HepG2 (cell line): ENCODE results near the gene CHST13. TPM values are rescaled to one million over a fixed set of nuclear protein-coding genes. Genes with fewer than 3 reads are reported as not detected.

Source experiments
- ATAC-seq: fragments of 200-7000 bp; cut with Tn5 transposase; 3 replicates; pipeline ENCODE4 v1.9.1; 2020; ENCODE audit warnings: mild to moderate bottlenecking, moderate library complexity
- BruUV-seq: library from RNA; stranded (reverse); fragments of 400-500 nt; replicated peaks from 2 replicates; lab custom pipeline; 2021; lab: Mats Ljungman, UMichigan
- CTCF ChIA-PET: fragments of 300-600 bp; formaldehyde crosslinking; extraction: SDS; loops from one replicate; lab custom pipeline; 2021; ENCODE audit warnings: low total read pairs, inconsistent platforms, low intra/inter-chr PET ratio; lab: Yijun Ruan, JAX
- POLR2A ChIA-PET: fragments of 350-600 bp; sonication (Branson Sonifier 250); formaldehyde crosslinking; loops from one replicate; lab custom pipeline; 2020; ENCODE audit warnings: antibody characterized with exemption, inconsistent platforms; lab: Yijun Ruan, JAX
- DNase-seq: peaks from one replicate; pipeline ENCODE4 v3.0.0-alpha.2; 2015; ENCODE audit warnings: low spot score
- FAIRE-seq: peaks from 3 replicates; lab custom pipeline; 2011; peaks lifted over from hg19 to GRCh38; lab: Jason Lieb, UNC
- H2AFZ ChIP-seq: one replicate; pipeline ENCODE4 v1.6.1; 2011; ENCODE audit warnings: low read length, inconsistent platforms
- H3K27ac ChIP-seq: fragments of 300-600 bp; 3 replicates; pipeline ENCODE4 v1.8.0; 2011; ENCODE audit warnings: mixed run types, mild to moderate bottlenecking, mixed read lengths, low read length, inconsistent platforms; ENCODE audit not compliant: insufficient read depth; ENCODE audit errors: extremely low read length
- H3K27me3 ChIP-seq, 2 experiments: fragments of 200-600 bp in 1 of 2; 2 replicates in 1 of 2; 3 replicates in 1 of 2; pipeline versions ENCODE4 v1.6.0 to v1.8.0; 2011; ENCODE audit warnings: low read length in 2 of 2, mild to moderate bottlenecking in 2 of 2, moderate library complexity in 2 of 2, inconsistent platforms in 1 of 2; ENCODE audit not compliant: insufficient read depth in 2 of 2, control insufficient read depth in 1 of 2
- H3K36me3 ChIP-seq, 2 experiments: fragments of 200-600 bp in 1 of 2; replicated peaks in 1 of 2; 2 replicates in 1 of 2; 3 replicates in 1 of 2; pipeline versions ENCODE4 v1.5.1 to v1.8.0; 2011; ENCODE audit warnings: low read length in 2 of 2, inconsistent platforms in 1 of 2; ENCODE audit not compliant: insufficient read depth in 2 of 2, control insufficient read depth in 1 of 2
- H3K4me1 ChIP-seq: 2 replicates; pipeline ENCODE4 v1.5.1; 2012; ENCODE audit warnings: low read length, inconsistent platforms; ENCODE audit not compliant: insufficient read depth
- H3K4me2 ChIP-seq: 2 replicates; pipeline ENCODE4 v1.6.0; 2011; ENCODE audit warnings: low read depth, low read length, inconsistent platforms
- H3K4me3 ChIP-seq, 3 experiments: fragments of 200-600 bp in 1 of 3; sonication (generic), shearing (Covaris generic) in 1 of 3; replicated peaks in 1 of 3; 2 replicates each; pipeline ENCODE4 v1.5.1; 2011 to 2016; ENCODE audit warnings: low read length in 3 of 3, inconsistent platforms in 2 of 3, low read depth in 2 of 3, mild to moderate bottlenecking in 2 of 3, control low read depth in 1 of 3, mixed read lengths in 1 of 3; ENCODE audit not compliant: insufficient read depth in 1 of 3
- H3K79me2 ChIP-seq: one replicate; pipeline ENCODE4 v1.6.1; 2011; ENCODE audit warnings: low read length, inconsistent platforms; ENCODE audit not compliant: insufficient read depth
- H3K9ac ChIP-seq: 2 replicates; pipeline ENCODE4 v1.6.0; 2011; ENCODE audit warnings: mild to moderate bottlenecking, low read depth, low read length, inconsistent platforms; ENCODE audit not compliant: insufficient read depth
- H3K9me3 ChIP-seq: 2 replicates; pipeline ENCODE4 v1.5.1; 2012; ENCODE audit warnings: mild to moderate bottlenecking, low read length
- H4K20me1 ChIP-seq: 2 replicates; pipeline ENCODE4 v1.6.0; 2011; ENCODE audit warnings: inconsistent platforms, mild to moderate bottlenecking, low read length, moderate library complexity; ENCODE audit not compliant: insufficient read depth
- CC2D1A ChIP-seq: sonication (generic); formaldehyde crosslinking; IDR thresholded peaks from 2 replicates; pipeline ENCODE4 v1.8.1; 2023; ENCODE audit warnings: mild to moderate bottlenecking, missing genetic modification reagents
- MYC ChIP-seq: sonication (generic); formaldehyde crosslinking; IDR thresholded peaks from 2 replicates; pipeline ENCODE4 v1.9.0; 2021; ENCODE audit warnings: missing genetic modification reagents, borderline replicate concordance
- RERE ChIP-seq: IDR thresholded peaks from 2 replicates; pipeline ENCODE4 v1.6.1; 2016; ENCODE audit warnings: low read depth, missing genetic modification reagents, missing compliant biosample characterization
- RFXAP ChIP-seq: sonication (generic); formaldehyde crosslinking; IDR thresholded peaks from 2 replicates; pipeline ENCODE4 v1.4.0; 2020; ENCODE audit warnings: missing genetic modification reagents, borderline replicate concordance
- WGBS: methylation state at CpG from one replicate; pipeline ENCODE4 v1.1.6; 2017; ENCODE audit warnings: low lambda C conversion rate; 5-methylcytosine and 5-hydroxymethylcytosine counted together
- in situ Hi-C: cut with HindIII; loops from 2 replicates; pipeline ENCODE4 v1.10.0; 2017; ENCODE audit warnings: low pct_unique_long_range_greater_than_20kb; ENCODE audit not compliant: extremely low pct_ligation_motif_present
- intact Hi-C: fragments of 100-400 bp; cut with micrococcal nuclease; formaldehyde crosslinking; loops from one replicate; pipeline ENCODE4 v1.10.0; 2022; ENCODE audit not compliant: unreplicated experiment
- polyA plus RNA-seq, 8 experiments: library from polyadenylated mRNA; depleted of rRNA in 3 of 8; stranded (reverse) in 7 of 8; unstranded in 1 of 8; fragments of >200 nt; fragmentation: Illumina TruSeq in 4 of 8; extraction: Trizol in 4 of 8; gene quantifications; 2 replicates each; pipeline versions ENCODE4 v1.2.1 to v1.2.3, GENCODE V29; 2011 to 2016; ENCODE audit warnings: low read depth in 4 of 8, missing spikeins in 1 of 8, mixed read lengths in 1 of 8; ENCODE audit not compliant: insufficient read depth in 1 of 8
- total RNA-seq, 5 experiments: library from RNA; depleted of rRNA; stranded (reverse); fragments of >200 nt; fragmentation: Illumina TruSeq; extraction: Trizol; gene quantifications; 2 replicates each; pipeline ENCODE4 v1.2.3, GENCODE V29; 2016; ENCODE audit warnings: low read depth in 1 of 5
- TF ChIP-seq, protein P1 (sequence below): sonication (generic); formaldehyde crosslinking; IDR thresholded peaks from 2 replicates; pipeline ENCODE4 v1.8.1; 2023; ENCODE audit warnings: mild to moderate bottlenecking, moderate library complexity, missing genetic modification reagents

Gene CHST13
- total and polyA plus RNA-seq, 2 of the 13 experiments (the other 11 are each of a cell fraction or from before 2014, with no cell fraction given), result 32.0 to 43.1 TPM

GRCh38 chr3:126538316-126538715 is 14.4 kb downstream of the CHST13 start (continued):
- TF ChIP-seq RERE (CRISPR knock-in tag) (no peak), MYC (CRISPR knock-in tag) (no peak), RFXAP (no peak)
- TF ChIP-seq, protein P1, sequence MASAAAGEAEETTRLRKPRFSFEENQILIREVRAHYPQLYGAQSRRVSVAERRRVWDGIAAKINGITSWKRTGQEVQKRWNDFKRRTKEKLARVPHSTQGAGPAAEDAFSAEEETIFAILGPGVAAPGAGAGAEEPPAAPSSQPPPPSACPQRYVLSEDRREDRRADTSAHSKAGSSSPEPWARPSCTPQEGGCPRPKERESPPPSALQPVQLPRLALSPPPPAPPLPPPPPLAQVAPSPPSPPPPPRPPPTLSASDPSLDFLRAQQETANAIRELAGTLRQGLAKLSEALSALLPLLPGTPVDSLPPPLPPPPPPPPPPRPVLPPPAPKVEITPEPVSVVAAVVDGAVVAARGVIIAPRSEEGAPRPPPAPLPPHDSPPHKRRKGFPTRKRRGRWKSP (CRISPR knock-in tag), result no peak

DNA sequence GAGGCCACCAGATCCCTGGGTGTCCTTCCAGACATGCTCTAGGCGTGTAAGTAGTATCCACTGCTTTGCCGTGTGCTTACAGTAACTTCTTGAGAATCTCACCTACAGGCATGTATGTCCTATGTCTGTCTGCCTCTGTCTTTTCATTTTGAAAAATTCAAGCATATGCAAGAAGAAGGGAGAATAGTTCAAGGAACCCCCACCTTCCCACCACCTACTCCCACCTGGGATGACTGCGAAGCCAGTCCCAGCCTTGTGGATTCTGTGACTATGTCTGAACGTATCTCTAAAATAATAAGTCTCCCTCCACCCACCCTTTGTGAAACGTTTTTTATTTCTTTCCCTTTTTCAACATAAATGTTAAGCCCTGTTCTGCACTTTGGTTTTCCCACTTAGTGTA is 15.0 kb downstream of the CHST13 start:
- no peak for ATAC-seq
- no peak for FAIRE-seq
- intact Hi-C loops, result no loop called here
- Histone ChIP-seq H3K9me3 (no peaks in the 10 kb centered on the region), H4K20me1 (no peaks in the 10 kb centered on the region; the same call in 1 of the 2 replicates), H3K4me3 (no peak overlapping the region), H3K9ac (no peak overlapping the region), H3K79me2 (no peaks in the 10 kb centered on the region), H3K4me1 (no peaks in the 10 kb centered on the region), H3K27me3 (no peaks in the 10 kb centered on the region), H3K36me3 (peaks cover 15 to 37% of the 10 kb centered on the region in 2 experiments), H3K27ac (no peak overlapping the region), H2AFZ (no peak overlapping the region), H3K4me2 (no peak overlapping the region)
- no TSS peak for BruUV-seq
- no peak for DNase-seq
- WGBS, result 83% methylated on average over 5 of the region's 5 CpGs
- ChIA-PET CTCF (no interaction called here), POLR2A (no interaction called here)
- in situ Hi-C loops, result no loop called here
- no peak for TF ChIP-seq CC2D1A (CRISPR knock-in tag)
